H4 (cell line): Measurements from ENCODE around the gene TAS1R3. TPM values are rescaled to one million over a fixed set of nuclear protein-coding genes. Genes with fewer than 3 reads are reported as not detected.
A peak's percentile ranks its signal among the peaks of the same experiment; 100 is the strongest.

ENCODE experiments used
- DNase-seq: peaks from one replicate; pipeline ENCODE4 v3.0.0-alpha.2; 2015; ENCODE audit warnings: low spot score
- total RNA-seq: library from RNA; depleted of rRNA; stranded (reverse); fragments of >200 nt; shearing (Covaris generic); gene quantifications from 2 replicates; pipeline ENCODE4 v1.2.3, GENCODE V29; 2014

TAS1R3 gene
- total RNA-seq, 1 experiment from 2014 or later, result not detected

GRCh38 chr1:1340185-1340584 lies 9.1 kb downstream of the TAS1R3 start:
- DNase-seq, result no peak

DNA sequence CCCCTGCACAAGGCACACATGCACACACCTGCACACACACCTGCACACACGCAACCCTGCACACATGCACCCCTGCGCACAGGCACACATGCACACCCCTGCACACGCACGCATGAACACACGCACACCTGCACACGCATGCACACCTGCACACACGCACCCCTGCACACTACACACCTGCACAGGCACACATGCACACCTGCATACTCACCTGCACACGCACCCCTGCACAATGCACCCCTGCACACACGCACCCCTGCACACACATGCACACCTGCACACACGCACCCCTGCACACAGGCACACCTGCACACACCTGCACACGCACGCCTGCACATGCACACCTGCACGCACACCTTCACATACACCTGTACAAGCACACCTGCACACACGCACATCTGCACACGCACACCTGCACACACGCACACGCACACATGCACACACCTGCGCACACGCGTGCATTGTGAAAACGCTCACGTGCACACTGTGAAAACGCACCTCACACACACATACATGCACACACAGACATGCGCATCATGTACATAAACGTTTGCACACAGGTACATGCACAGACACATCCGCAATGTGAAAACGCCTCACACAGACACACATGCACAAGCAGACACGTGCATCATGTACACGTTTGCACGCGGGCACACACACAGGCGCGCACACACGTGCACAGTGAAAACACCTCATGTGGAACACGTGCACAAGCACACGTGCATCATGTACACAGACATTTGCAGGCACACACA lies 9.9 kb downstream of the TAS1R3 start:
- no peak for DNase-seq

DNA sequence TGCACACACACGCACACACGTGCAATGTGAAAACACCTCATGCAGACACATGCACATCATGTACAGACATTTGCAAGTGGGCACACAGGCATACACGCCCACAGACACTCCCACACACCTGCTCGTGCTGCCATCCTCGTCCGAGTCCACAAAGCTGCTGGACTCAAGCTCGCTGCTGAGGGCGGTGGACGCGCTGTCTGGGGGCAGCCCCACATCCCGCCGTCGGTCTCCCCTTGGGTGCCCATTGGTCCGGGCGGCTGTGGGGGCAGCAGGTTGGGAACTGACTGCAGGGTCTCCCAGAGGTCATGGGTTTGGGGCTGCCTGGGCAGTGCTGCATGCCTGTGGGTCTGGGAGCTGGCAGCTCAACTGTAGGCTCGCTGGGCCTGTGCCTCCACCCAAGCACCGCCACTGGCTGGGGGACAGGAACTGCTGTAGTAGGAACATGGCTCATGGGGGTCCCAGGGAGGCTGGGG lies 10.5 kb downstream of the TAS1R3 start:
- DNase-seq, result no peak

- DNase-seq, result no peak
Measured at GRCh38 chr1:1342061-1342562, 11.0 kb downstream of the TAS1R3 start.

- no peak for DNase-seq
Measured at GRCh38 chr1:1342584-1343115, 11.6 kb downstream of the TAS1R3 start.

DNA sequence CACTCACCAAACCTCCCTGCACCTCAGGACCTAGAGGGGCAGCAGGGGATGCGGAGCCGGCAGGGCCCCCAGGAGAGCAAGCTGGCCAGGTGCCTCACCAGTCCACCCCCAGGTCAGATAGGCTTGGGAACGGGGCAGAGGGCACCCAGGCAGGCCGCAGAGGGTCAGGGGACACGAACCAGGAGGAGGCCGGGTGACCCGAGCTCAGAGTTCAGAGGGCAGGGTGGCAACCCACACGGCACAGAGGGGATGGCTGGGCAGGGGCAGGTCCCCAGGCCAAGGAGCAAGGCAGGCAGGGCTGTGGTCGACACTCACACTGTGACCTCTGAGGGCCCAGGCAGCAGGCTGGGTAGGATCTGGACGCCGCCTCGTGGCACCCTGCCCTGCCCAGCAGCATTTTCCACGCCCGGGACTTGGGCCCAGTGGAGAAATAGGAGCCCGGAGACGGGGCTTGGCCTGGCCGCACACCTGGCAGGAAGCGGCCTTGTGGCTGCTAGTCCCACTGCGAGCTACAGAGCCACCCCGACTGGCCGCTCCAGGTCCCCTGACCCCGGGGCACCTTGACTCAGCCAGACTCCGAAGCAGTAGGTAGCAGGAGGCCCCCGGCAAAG lies 12.8 kb downstream of the TAS1R3 start:
- no peak for DNase-seq

DNA sequence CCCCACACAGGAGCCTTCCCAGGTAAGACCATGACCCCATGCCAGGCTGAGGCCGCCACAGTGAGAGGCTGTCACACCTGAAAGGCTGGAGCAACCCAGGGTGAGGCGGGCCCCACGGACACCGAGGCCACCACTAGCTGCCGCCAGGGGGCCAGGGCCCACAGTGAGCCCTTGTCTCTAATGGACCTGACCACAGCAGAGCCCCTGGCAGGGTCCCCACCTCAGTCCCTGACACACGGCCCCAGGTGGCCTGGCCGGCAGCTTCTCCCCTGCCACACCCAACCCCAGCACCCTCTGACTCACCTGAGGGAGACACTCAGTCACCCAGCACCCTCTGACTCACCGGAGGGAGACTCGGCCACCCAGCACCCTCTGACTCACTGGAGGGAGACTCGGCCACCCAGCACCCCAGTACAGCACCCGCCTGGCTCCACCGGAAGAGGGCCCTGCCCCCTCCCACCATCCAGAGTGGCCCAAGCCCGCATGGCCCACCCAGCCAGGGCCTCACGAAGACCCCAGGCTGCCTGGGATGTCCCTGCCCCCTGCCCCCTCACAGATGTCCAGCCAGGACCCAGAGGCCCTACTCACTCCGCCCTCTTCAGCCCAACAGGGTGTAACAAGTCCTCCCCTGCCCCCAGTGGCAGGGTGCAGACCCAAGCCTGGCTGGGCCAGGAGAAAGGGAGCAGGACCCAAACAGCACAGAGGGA lies 13.7 kb downstream of the TAS1R3 start:
- no peak for DNase-seq

GRCh38 chr1:1345384-1345783 lies 14.3 kb downstream of the TAS1R3 start:
- no peak for DNase-seq

DNA sequence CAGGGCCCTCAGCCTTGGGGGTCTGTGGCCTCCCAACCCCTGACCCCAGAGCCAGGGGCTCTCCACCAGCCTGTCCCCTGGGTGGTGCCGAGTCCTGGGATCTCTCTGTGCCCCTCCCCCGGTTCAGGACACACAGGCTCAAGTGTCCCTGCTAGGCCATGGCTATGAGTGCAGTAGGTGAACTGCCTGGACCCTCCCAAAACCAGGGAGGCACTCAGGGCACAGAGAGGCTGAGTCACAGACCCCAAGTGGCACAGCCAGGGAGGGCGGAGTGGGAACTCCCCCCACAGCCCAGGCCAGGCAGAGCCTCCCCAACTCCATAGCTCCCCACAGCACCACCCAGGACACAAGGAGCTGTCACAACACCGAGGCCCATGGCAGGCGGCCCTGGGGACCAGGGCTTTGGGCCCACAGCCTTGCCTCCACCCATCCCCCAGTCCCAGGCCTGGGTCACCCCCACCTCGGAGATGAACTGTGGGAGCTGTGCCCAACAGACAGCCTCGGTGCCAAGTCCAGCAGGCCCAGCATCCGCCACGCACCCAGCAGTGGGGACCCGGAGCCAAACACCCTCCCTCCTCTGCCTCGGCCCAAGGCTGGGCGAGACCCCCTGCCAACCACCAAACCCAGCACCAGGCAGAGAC lies 14.9 kb downstream of the TAS1R3 start:
- DNase-seq, result no peak

DNA sequence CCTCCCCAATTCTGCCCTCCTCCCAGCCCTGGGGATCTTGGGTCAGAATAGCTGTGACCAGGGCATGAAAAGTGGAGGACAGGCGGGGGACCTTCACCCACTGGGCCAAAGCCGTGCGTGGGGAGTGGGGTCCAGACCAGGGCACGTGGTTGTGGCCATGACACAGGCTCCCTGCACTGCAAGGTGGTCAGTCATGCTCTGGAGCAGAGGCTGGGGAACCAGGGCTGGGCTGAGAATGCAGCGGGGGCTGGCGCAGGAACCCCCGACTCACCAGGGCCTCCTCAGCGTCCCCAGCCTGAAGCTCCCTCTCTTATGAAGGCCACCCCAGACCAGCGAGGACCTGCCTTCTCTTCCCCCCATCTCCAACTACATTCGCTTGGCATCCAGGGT lies 15.4 kb downstream of the TAS1R3 start:
- DNase-seq, result no peak

GRCh38 chr1:1347026-1347595 lies 16.0 kb downstream of the TAS1R3 start:
- DNase-seq, result no peak

DNA sequence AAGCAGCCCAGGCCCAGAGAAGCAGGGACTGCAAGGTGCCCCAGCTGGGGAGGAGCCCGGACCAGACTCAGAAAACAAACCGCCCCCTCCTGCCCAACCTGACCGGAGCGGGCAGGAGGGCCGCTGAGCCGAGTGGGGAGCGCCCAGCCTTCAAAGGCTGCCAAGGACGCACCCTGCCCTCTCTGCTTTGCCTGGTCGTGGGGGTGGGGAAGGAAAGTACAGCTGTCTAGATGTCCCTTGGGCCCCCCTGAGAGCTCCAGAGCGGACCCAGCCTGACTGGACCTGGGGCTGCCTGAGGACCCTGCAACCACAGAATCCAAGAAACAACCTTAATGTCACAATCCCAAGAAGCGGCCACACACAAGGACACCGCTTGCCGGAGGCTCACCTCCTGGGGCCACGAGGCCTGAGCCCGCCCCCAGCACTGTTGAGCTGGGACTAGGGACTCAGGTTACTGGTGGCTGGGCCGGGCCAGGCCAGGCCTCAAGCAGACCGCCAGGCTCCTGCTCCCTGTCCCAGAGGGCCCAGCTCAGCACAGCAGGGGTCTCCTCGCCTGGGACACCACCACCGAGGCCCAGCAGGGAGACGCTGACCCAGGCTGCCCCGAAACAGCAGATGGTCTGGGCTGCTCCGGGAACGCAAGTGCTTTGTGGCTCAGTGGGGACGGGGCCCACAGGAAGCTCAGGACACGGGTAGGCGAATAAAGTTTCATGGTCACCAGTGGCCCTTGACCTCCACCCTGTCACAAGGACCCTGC lies 16.8 kb downstream of the TAS1R3 start:
- DNase-seq, result no peak

GRCh38 chr1:1348420-1349255 lies 17.6 kb downstream of the TAS1R3 start:
- DNase-seq, result no peak

DNA sequence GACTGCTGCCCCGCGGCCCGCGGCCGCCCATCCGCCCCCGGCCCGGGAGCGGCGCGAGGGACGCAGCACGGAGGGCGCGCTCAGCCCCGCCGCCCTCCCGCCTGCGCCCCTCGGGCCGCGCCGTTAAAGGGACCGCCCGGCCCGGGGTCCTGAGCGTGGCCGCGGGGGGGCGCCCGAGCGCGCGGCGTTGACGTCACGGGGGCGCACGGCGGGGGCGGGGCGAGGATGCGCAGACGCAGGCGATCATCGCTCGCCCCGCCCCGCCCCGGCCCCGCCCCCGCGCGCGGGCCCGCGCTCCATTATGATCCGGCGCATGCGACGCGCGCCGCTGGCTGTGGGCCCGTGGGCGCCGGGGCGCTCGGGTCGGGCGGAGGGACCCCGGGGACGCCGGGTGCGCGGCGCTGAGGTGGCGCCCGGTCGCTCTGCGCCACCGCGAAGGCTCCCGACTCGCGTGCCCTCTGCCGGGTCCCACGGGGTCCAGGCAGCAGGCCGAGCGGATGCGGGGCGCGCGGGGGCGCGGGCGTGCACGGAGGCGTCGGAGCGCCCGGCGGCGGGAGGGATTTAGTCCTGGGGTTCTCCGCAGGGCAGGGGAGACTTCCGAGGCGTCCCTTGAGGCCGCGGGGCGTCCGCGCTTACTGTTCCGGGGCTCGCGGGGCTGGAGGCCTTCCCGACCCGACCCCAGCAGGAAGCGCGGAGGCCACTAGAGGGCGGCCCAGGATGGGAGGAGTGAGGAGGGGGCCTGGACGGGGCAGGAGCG lies 18.4 kb downstream of the TAS1R3 start, which contains the start of gene DVL1:
TSS of gene DVL1 (minus strand) at position 163 of the 757 bp plus-strand sequence. CDS start 353 bp downstream, outside the sequence.
- peak; percentile 53 for DNase-seq

DNA sequence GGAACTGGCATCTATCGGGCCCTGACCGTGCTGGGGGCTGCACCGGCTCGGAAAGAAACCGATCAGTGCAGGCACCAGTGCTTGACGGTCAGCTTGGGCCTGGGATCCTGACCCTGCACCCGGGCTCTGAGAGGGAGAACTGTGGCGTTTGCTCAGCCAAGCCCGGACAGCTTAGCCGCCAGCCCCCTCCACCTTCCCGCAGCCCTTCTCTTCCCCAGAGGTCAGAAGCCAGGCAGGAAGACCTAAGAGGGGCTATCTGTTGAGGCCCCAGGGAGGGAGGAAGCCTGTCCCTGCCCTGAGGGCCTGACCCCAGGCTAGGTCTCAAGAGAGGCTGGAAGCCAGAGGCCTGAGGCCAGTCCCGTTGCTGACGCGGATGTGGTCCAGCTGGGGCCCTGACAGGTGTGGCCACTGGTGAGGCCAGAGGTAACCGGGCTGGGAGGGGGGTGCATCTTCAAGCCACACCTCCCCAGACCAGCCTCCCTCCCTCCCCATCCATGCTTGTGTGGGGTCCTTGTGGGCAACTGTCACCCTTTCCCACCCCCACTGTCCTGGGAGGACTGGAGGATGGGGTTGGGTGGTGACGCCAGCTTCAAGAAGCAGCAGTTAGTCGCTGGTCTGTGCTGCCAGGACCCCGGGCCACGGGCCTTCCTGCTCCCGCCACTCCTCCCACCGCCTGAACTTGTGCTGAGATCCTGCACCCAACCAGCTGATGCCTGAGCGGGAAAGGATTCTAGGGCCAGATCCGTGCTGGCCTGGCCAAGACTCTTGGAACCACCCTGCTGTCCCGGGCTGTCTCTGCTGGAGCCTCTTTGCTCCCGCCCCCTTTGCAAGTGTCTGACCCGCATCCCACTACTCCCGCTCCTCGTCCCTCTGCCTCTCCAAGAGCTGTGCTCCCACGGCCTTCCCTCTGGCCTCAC lies 20.7 kb downstream of the TAS1R3 start:
- no peak for DNase-seq

GRCh38 chr1:1352786-1353388 lies 21.8 kb downstream of the TAS1R3 start:
- no peak for DNase-seq

- DNase-seq, result no peak
Measured at GRCh38 chr1:1353389-1354151, 22.5 kb downstream of the TAS1R3 start.
